HepG2 (cell line): ENCODE data around the gene PPP2R5C. TPM values are rescaled to one million over a fixed set of nuclear protein-coding genes. Genes with fewer than 3 reads are reported as not detected.

Source experiments
- JARID2 ChIP-seq: sonication (generic); formaldehyde crosslinking; IDR thresholded peaks from 2 replicates; pipeline ENCODE4 v1.8.1; 2023; ENCODE audit warnings: missing genetic modification reagents, inconsistent platforms; ENCODE audit not compliant: insufficient replicate concordance
- MTA3 ChIP-seq: sonication (generic); formaldehyde crosslinking; IDR thresholded peaks from 2 replicates; pipeline ENCODE4 v1.4.0; 2020; ENCODE audit warnings: missing genetic modification reagents
- MZF1 ChIP-seq: sonication (generic); formaldehyde crosslinking; IDR thresholded peaks from 2 replicates; pipeline ENCODE4 v1.8.1; 2023; ENCODE audit warnings: mild to moderate bottlenecking, missing genetic modification reagents, borderline replicate concordance
- PPARG ChIP-seq: conservative IDR thresholded peaks from 2 replicates; pipeline ENCODE4 v1.6.1; 2016; ENCODE audit warnings: missing biosample characterization, missing genetic modification reagents
- RFX1 ChIP-seq: fragments of 450-650 bp; IDR thresholded peaks from 2 replicates; pipeline ENCODE4 v1.6.1; 2017
- ZFX ChIP-seq: sonication (generic); formaldehyde crosslinking; IDR thresholded peaks from 2 replicates; pipeline ENCODE4 v1.4.0; 2020; ENCODE audit warnings: mild to moderate bottlenecking, low read depth, missing genetic modification reagents, moderate library complexity
- ZNF441 ChIP-seq: sonication (generic); formaldehyde crosslinking; IDR thresholded peaks from 2 replicates; pipeline ENCODE4 v1.7.0; 2021; ENCODE audit warnings: missing genetic modification reagents, borderline replicate concordance
- ZNF713 ChIP-seq: sonication (generic); formaldehyde crosslinking; IDR thresholded peaks from 2 replicates; pipeline ENCODE4 v1.4.0; 2020; ENCODE audit warnings: mild to moderate bottlenecking, missing genetic modification reagents
- ZNF773 ChIP-seq: sonication (generic); formaldehyde crosslinking; IDR thresholded peaks from 2 replicates; pipeline ENCODE4 v1.4.0; 2020; ENCODE audit warnings: missing genetic modification reagents, borderline replicate concordance
- ZSCAN20 ChIP-seq: sonication (generic); formaldehyde crosslinking; IDR thresholded peaks from 2 replicates; pipeline ENCODE4 v1.4.0; 2020; ENCODE audit warnings: missing genetic modification reagents, mild to moderate bottlenecking, borderline replicate concordance
- polyA plus RNA-seq, 8 experiments: library from polyadenylated mRNA; depleted of rRNA in 3 of 8; stranded (reverse) in 7 of 8; unstranded in 1 of 8; fragments of >200 nt; fragmentation: Illumina TruSeq in 4 of 8; extraction: Trizol in 4 of 8; gene quantifications; 2 replicates each; pipeline versions ENCODE4 v1.2.1 to v1.2.3, GENCODE V29; 2011 to 2016; ENCODE audit warnings: low read depth in 4 of 8, missing spikeins in 1 of 8, mixed read lengths in 1 of 8; ENCODE audit not compliant: insufficient read depth in 1 of 8
- total RNA-seq, 5 experiments: library from RNA; depleted of rRNA; stranded (reverse); fragments of >200 nt; fragmentation: Illumina TruSeq; extraction: Trizol; gene quantifications; 2 replicates each; pipeline ENCODE4 v1.2.3, GENCODE V29; 2016; ENCODE audit warnings: low read depth in 1 of 5
- TF ChIP-seq, protein P1 (sequence below): sonication (generic); formaldehyde crosslinking; IDR thresholded peaks from one replicate; pipeline ENCODE4 v1.5.1; 2020; ENCODE audit warnings: mild to moderate bottlenecking, missing genetic modification reagents; ENCODE audit errors: not compliant biosample characterization
- TF ChIP-seq, protein P2 (sequence below): fragments of 450-650 bp; IDR thresholded peaks from 2 replicates; pipeline ENCODE4 v1.6.1; 2016

The PPP2R5C gene
- total and polyA plus RNA-seq, 2 of the 13 experiments (the other 11 are each of a cell fraction or from before 2014, with no cell fraction given), result 74.3 to 78.5 TPM

DNA sequence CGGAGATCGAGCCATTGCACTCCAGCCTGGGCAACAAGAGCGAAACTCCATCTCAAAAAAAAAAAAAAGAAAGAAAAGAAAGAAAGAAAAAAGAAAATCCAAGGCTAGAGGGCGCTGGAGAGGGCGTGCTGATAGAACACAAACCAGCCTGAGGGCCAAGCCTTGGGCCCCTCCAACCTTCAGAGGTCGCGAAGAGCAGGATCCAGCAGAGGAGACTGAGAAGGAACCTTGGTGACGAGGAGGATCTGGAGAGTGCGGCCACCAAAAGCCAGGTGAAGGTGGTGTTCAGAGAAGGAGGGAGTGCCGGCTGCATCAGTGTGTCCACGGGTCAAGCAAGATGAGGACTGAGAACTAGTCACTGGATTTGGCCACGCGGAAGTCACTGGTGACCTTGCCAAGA lies 198.7 kb downstream of the PPP2R5C start (continued):
- TF ChIP-seq ZNF441 (CRISPR knock-in tag) (no peak), ZSCAN20 (no peak), MTA3 (CRISPR knock-in tag) (no peak), ZNF773 (CRISPR knock-in tag) (no peak), MZF1 (CRISPR knock-in tag) (no peak), RFX1 (no peak), PPARG (CRISPR knock-in tag) (no peak), JARID2 (no peak), ZFX (CRISPR knock-in tag) (peak; percentile 41; the same call in 1 of the 2 replicates), ZNF713 (no peak)
- TF ChIP-seq, protein P1, sequence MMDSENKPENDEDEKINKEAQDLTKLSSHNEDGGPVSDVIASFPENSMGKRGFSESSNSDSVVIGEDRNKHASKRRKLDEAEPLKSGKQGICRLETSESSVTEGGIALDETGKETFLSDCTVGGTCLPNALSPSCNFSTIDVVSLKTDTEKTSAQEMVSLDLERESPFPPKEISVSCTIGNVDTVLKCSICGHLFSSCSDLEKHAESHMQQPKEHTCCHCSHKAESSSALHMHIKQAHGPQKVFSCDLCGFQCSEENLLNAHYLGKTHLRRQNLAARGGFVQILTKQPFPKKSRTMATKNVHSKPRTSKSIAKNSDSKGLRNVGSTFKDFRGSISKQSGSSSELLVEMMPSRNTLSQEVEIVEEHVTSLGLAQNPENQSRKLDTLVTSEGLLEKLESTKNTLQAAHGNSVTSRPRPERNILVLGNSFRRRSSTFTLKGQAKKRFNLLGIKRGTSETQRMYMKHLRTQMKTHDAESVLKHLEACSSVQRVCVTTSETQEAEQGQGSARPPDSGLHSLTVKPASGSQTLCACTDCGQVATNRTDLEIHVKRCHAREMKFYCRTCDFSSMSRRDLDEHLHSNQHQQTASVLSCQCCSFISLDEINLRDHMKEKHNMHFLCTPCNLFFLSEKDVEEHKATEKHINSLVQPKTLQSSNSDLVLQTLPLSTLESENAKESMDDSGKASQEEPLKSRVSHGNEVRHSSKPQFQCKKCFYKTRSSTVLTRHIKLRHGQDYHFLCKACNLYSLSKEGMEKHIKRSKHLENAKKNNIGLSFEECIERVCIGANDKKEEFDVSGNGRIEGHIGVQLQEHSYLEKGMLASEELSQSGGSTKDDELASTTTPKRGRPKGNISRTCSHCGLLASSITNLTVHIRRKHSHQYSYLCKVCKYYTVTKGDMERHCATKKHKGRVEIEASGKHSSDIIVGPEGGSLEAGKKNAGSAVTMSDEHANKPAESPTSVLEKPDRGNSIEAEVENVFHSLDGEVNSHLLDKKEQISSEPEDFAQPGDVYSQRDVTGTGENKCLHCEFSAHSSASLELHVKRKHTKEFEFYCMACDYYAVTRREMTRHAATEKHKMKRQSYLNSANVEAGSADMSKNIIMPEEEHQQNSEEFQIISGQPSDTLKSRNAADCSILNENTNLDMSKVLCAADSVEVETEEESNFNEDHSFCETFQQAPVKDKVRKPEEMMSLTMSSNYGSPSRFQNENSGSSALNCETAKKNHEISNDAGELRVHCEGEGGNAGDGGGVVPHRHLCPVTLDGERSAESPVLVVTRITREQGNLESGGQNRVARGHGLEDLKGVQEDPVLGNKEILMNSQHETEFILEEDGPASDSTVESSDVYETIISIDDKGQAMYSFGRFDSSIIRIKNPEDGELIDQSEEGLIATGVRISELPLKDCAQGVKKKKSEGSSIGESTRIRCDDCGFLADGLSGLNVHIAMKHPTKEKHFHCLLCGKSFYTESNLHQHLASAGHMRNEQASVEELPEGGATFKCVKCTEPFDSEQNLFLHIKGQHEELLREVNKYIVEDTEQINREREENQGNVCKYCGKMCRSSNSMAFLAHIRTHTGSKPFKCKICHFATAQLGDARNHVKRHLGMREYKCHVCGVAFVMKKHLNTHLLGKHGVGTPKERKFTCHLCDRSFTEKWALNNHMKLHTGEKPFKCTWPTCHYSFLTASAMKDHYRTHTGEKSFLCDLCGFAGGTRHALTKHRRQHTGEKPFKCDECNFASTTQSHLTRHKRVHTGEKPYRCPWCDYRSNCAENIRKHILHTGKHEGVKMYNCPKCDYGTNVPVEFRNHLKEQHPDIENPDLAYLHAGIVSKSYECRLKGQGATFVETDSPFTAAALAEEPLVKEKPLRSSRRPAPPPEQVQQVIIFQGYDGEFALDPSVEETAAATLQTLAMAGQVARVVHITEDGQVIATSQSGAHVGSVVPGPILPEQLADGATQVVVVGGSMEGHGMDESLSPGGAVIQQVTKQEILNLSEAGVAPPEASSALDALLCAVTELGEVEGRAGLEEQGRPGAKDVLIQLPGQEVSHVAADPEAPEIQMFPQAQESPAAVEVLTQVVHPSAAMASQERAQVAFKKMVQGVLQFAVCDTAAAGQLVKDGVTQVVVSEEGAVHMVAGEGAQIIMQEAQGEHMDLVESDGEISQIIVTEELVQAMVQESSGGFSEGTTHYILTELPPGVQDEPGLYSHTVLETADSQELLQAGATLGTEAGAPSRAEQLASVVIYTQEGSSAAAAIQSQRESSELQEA (CRISPR knock-in tag), result peak; percentile 39
- TF ChIP-seq, protein P2, sequence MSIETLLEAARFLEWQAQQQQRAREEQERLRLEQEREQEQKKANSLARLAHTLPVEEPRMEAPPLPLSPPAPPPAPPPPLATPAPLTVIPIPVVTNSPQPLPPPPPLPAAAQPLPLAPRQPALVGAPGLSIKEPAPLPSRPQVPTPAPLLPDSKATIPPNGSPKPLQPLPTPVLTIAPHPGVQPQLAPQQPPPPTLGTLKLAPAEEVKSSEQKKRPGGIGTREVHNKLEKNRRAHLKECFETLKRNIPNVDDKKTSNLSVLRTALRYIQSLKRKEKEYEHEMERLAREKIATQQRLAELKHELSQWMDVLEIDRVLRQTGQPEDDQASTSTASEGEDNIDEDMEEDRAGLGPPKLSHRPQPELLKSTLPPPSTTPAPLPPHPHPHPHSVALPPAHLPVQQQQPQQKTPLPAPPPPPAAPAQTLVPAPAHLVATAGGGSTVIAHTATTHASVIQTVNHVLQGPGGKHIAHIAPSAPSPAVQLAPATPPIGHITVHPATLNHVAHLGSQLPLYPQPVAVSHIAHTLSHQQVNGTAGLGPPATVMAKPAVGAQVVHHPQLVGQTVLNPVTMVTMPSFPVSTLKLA, result 0 out of 2 replicates have a peak, but pooled peaks have one; percentile 0
